Trophoblast cell (in vitro differentiated cells and primary cell): ENCODE measurements around the gene GRM4.

Source experiments
- DNase-seq, 2 donors: peaks; one replicate each; pipeline ENCODE4 v3.0.0-alpha.2; 2016
- H2AFZ ChIP-seq: 2 replicates; pipeline ENCODE4 v1.6.1; 2013; ENCODE audit warnings: low read length, moderate library complexity, mild to moderate bottlenecking; ENCODE audit not compliant: insufficient read depth, poor library complexity
- H2AK5ac ChIP-seq: 2 replicates; pipeline ENCODE4 v1.6.1; 2013; ENCODE audit warnings: mild to moderate bottlenecking, low read length
- H2BK120ac ChIP-seq: 2 replicates; pipeline ENCODE4 v1.6.1; 2013; ENCODE audit warnings: low read length, mild to moderate bottlenecking, moderate library complexity; ENCODE audit not compliant: insufficient read depth, poor library complexity
- H2BK12ac ChIP-seq: 2 replicates; pipeline ENCODE4 v1.6.1; 2013; ENCODE audit warnings: mild to moderate bottlenecking, low read length, moderate library complexity
- H2BK5ac ChIP-seq: 2 replicates; pipeline ENCODE4 v1.6.1; 2013; ENCODE audit warnings: low read length, low read depth, moderate library complexity, mild to moderate bottlenecking; ENCODE audit not compliant: poor library complexity
- H3K14ac ChIP-seq: 2 replicates; pipeline ENCODE4 v1.6.1; 2013; ENCODE audit warnings: mild to moderate bottlenecking, low read length
- H3K18ac ChIP-seq: 2 replicates; pipeline ENCODE4 v1.6.1; 2013; ENCODE audit warnings: mild to moderate bottlenecking, low read length
- H3K23ac ChIP-seq: 2 replicates; pipeline ENCODE4 v1.6.1; 2013; ENCODE audit warnings: low read length
- H3K27ac ChIP-seq: 2 replicates; pipeline ENCODE4 v1.5.1; 2013; ENCODE audit warnings: low read depth, mild to moderate bottlenecking, inconsistent platforms, low read length, moderate library complexity
- H3K27me3 ChIP-seq: 2 replicates; pipeline ENCODE4 v1.6.1; 2013; ENCODE audit warnings: inconsistent platforms, mild to moderate bottlenecking, low read length, moderate library complexity; ENCODE audit not compliant: insufficient read depth
- H3K36me3 ChIP-seq, 2 experiments: 1 replicate in 1 of 2; 2 replicates in 1 of 2; pipeline ENCODE4 v1.6.1; 2013; ENCODE audit warnings: low read length in 2 of 2, mild to moderate bottlenecking in 2 of 2, moderate library complexity in 1 of 2; ENCODE audit not compliant: insufficient read depth in 2 of 2, control insufficient read depth in 1 of 2
- H3K4ac ChIP-seq: 2 replicates; pipeline ENCODE4 v1.6.1; 2013; ENCODE audit warnings: low read depth, mild to moderate bottlenecking, low read length, moderate library complexity
- H3K4me1 ChIP-seq, 2 experiments: 1 replicate in 1 of 2; 2 replicates in 1 of 2; pipeline ENCODE4 v1.6.1; 2013; ENCODE audit warnings: low read length in 2 of 2, mild to moderate bottlenecking in 2 of 2, moderate library complexity in 1 of 2; ENCODE audit not compliant: insufficient read depth in 2 of 2, control insufficient read depth in 1 of 2
- H3K4me2 ChIP-seq: 2 replicates; pipeline ENCODE4 v1.6.1; 2013; ENCODE audit warnings: inconsistent platforms, mild to moderate bottlenecking, low read length, moderate library complexity
- H3K4me3 ChIP-seq: 2 replicates; pipeline ENCODE4 v1.5.1; 2013; ENCODE audit warnings: mild to moderate bottlenecking, low read depth, low read length, inconsistent platforms
- H3K79me1 ChIP-seq: one replicate; pipeline ENCODE4 v1.6.1; 2013; ENCODE audit warnings: low read length
- H3K79me2 ChIP-seq: 2 replicates; pipeline ENCODE4 v1.6.1; 2013; ENCODE audit warnings: low read length, mild to moderate bottlenecking; ENCODE audit not compliant: control insufficient read depth, insufficient read depth, poor library complexity
- H3K9ac ChIP-seq: 2 replicates; pipeline ENCODE4 v1.6.1; 2013; ENCODE audit warnings: mild to moderate bottlenecking, low read length
- H3K9me3 ChIP-seq: 2 replicates; pipeline ENCODE4 v1.6.1; 2013; ENCODE audit warnings: low read depth, mild to moderate bottlenecking, control low read depth, inconsistent platforms, low read length; ENCODE audit not compliant: insufficient read depth
- H4K12ac ChIP-seq: 2 replicates; pipeline ENCODE4 v1.6.1; 2013; ENCODE audit warnings: low read depth, mild to moderate bottlenecking, low read length, moderate library complexity
- H4K8ac ChIP-seq: 2 replicates; pipeline ENCODE4 v1.6.1; 2013; ENCODE audit warnings: low read depth, mild to moderate bottlenecking, low read length, moderate library complexity
- H4K91ac ChIP-seq: one replicate; pipeline ENCODE4 v1.6.1; 2013; ENCODE audit warnings: low read depth, mild to moderate bottlenecking, low read length, moderate library complexity
- WGBS: extraction: QIAGEN DNeasy Blood & Tissue Kit; methylation state at CpG from one replicate; pipeline ENCODE4 v1.1.7; 2013; ENCODE audit warnings: missing lambda C conversion rate; ENCODE audit not compliant: insufficient read length, insufficient coverage; ENCODE audit errors: extremely low coverage; 5-methylcytosine and 5-hydroxymethylcytosine counted together

Gene GRM4

GRCh38 chr6:33992191-33992590 is 153.7 kb downstream of the GRM4 start:
- Histone ChIP-seq H3K4me2 (no peak overlapping the region), H3K4ac (no peak overlapping the region), H3K18ac (no peak overlapping the region), H3K4me1 (no peaks in the 10 kb centered on the region), H3K14ac (no peak overlapping the region), H3K79me2 (no peaks in the 10 kb centered on the region), H4K91ac (no peak overlapping the region), H3K36me3 (no peaks in the 10 kb centered on the region), H3K9ac (no peak overlapping the region), H4K8ac (no peak overlapping the region), H2BK5ac (no peak overlapping the region), H3K27me3 (no peaks in the 10 kb centered on the region), H3K27ac (no peak overlapping the region), H2BK120ac (no peak overlapping the region), H2AFZ (no peak overlapping the region), H4K12ac (no peak overlapping the region), H2AK5ac (no peak overlapping the region), H3K79me1 (no peaks in the 10 kb centered on the region), H3K4me3 (no peak overlapping the region), H3K9me3 (no peaks in the 10 kb centered on the region), H2BK12ac (no peak overlapping the region), H3K23ac (no peak overlapping the region)
- no CpG with 5 or more reads among the region's 13 CpGs for WGBS
- DNase-seq, result no peak

GRCh38 chr6:33991610-33992009 is 154.3 kb downstream of the GRM4 start:
- Histone ChIP-seq H3K36me3 (no peaks in the 10 kb centered on the region), H2BK5ac (no peak overlapping the region)
- no CpG with 5 or more reads among the region's 4 CpGs for WGBS

GRCh38 chr6:33990061-33990541 is 155.8 kb downstream of the GRM4 start:
- H3K4me3 ChIP-seq, result peak overlapping the region; percentile 23

More at GRCh38 chr6:33991610-33992009, 154.3 kb downstream of the GRM4 start:
- Histone ChIP-seq H4K91ac (no peak overlapping the region), H3K27ac (no peak overlapping the region), H3K9ac (no peak overlapping the region), H2BK12ac (no peak overlapping the region), H2AFZ (no peak overlapping the region), H3K79me1 (no peaks in the 10 kb centered on the region), H4K8ac (no peak overlapping the region), H3K18ac (no peak overlapping the region), H3K4me3 (no peak overlapping the region), H3K4ac (no peak overlapping the region), H3K79me2 (no peaks in the 10 kb centered on the region), H3K14ac (no peak overlapping the region), H3K4me1 (no peaks in the 10 kb centered on the region), H3K23ac (no peak overlapping the region), H3K27me3 (no peaks in the 10 kb centered on the region), H2AK5ac (no peak overlapping the region), H3K9me3 (no peaks in the 10 kb centered on the region), H4K12ac (no peak overlapping the region), H3K4me2 (no peak overlapping the region), H2BK120ac (no peak overlapping the region)
- no peak for DNase-seq

GRCh38 chr6:33989016-33989854 is 156.7 kb downstream of the GRM4 start:
- no peaks in the 10 kb centered on the region for H3K36me3 ChIP-seq
- H3K9me3 ChIP-seq, result no peaks in the 10 kb centered on the region
- H2AFZ ChIP-seq, result no peak overlapping the region
- no peak overlapping the region for H2AK5ac ChIP-seq
- H4K91ac ChIP-seq, result no peak overlapping the region
- H3K14ac ChIP-seq, result no peak overlapping the region
- no peak overlapping the region for H3K4me2 ChIP-seq
- H3K9ac ChIP-seq, result no peak overlapping the region
- no peak overlapping the region for H3K23ac ChIP-seq
- H3K27ac ChIP-seq, result no peak overlapping the region
- DNase-seq, result no peak
- no peak overlapping the region for H2BK5ac ChIP-seq
- no peak overlapping the region for H3K4me3 ChIP-seq
- H2BK120ac ChIP-seq, result no peak overlapping the region
- no peak overlapping the region for H4K8ac ChIP-seq
- H3K18ac ChIP-seq, result no peak overlapping the region
- WGBS, result no CpG with 5 or more reads among the region's 13 CpGs
- no peaks in the 10 kb centered on the region for H3K79me2 ChIP-seq
- H3K27me3 ChIP-seq, result no peaks in the 10 kb centered on the region
- H3K4me1 ChIP-seq, result no peaks in the 10 kb centered on the region
- no peaks in the 10 kb centered on the region for H3K79me1 ChIP-seq
- H3K4ac ChIP-seq, result no peak overlapping the region
- H4K12ac ChIP-seq, result no peak overlapping the region
- no peak overlapping the region for H2BK12ac ChIP-seq

More at GRCh38 chr6:33990061-33990541, 155.8 kb downstream of the GRM4 start:
- H3K27ac ChIP-seq, result no peak overlapping the region
- H2AK5ac ChIP-seq, result no peak overlapping the region
- H3K27me3 ChIP-seq, result no peaks in the 10 kb centered on the region
- no peaks in the 10 kb centered on the region for H3K79me2 ChIP-seq
- no peak overlapping the region for H4K8ac ChIP-seq
- no peaks in the 10 kb centered on the region for H3K36me3 ChIP-seq
- H2AFZ ChIP-seq, result no peak overlapping the region
- WGBS, result no CpG with 5 or more reads among the region's 5 CpGs
- H4K12ac ChIP-seq, result no peak overlapping the region
- H3K4me2 ChIP-seq, result no peak overlapping the region
- H3K79me1 ChIP-seq, result no peaks in the 10 kb centered on the region
- no peaks in the 10 kb centered on the region for H3K4me1 ChIP-seq
- no peak overlapping the region for H3K14ac ChIP-seq
- H2BK12ac ChIP-seq, result no peak overlapping the region
- no peak overlapping the region for H4K91ac ChIP-seq
- no peaks in the 10 kb centered on the region for H3K9me3 ChIP-seq
- H2BK120ac ChIP-seq, result no peak overlapping the region
- H3K4ac ChIP-seq, result no peak overlapping the region
- H3K23ac ChIP-seq, result no peak overlapping the region
- no peak for DNase-seq
- H3K18ac ChIP-seq, result no peak overlapping the region
- no peak overlapping the region for H3K9ac ChIP-seq
- no peak overlapping the region for H2BK5ac ChIP-seq
